Stimulated activated CD8-positive, alpha-beta memory T cell treated with anti-CD3 and anti-CD28 coated beads, Interleukin-15, amount 100 ng/mL, for 1 hour (primary cell): Measurements from ENCODE around the gene DIP2B.

ENCODE experiments used
- DNase-seq: peaks from one replicate; pipeline ENCODE4 v3.0.0-alpha.2; 2020; ENCODE audit warnings: low read depth

DIP2B gene

GRCh38 chr12:50639721-50640120 lies 134.9 kb downstream of the DIP2B start:
- no peak for DNase-seq

- DNase-seq = no peak
Observed at GRCh38 chr12:50640321-50640939, 135.6 kb downstream of the DIP2B start.

- no peak for DNase-seq
Observed at GRCh38 chr12:50641566-50641965, 136.8 kb downstream of the DIP2B start.

GRCh38 chr12:50642035-50642451 lies 137.3 kb downstream of the DIP2B start:
- no peak for DNase-seq

- no peak for DNase-seq
Observed at GRCh38 chr12:50642761-50643160, 138.0 kb downstream of the DIP2B start.

- DNase-seq = no peak
Observed at GRCh38 chr12:50647031-50647430, 142.2 kb downstream of the DIP2B start.

GRCh38 chr12:50647479-50647878 lies 142.7 kb downstream of the DIP2B start:
- DNase-seq = no peak

- DNase-seq = no peak
Observed at GRCh38 chr12:50650285-50650684, 145.5 kb downstream of the DIP2B start.

GRCh38 chr12:50655374-50655921 lies 150.7 kb downstream of the DIP2B start:
- no peak for DNase-seq

- no peak for DNase-seq
Observed at GRCh38 chr12:50659260-50659659, 154.5 kb downstream of the DIP2B start.

- no peak for DNase-seq
Observed at GRCh38 chr12:50659690-50660424, 155.1 kb downstream of the DIP2B start.

- DNase-seq = no peak
Observed at GRCh38 chr12:50660425-50660822, 155.6 kb downstream of the DIP2B start.

- DNase-seq = no peak
Observed at GRCh38 chr12:50661300-50662115, 156.7 kb downstream of the DIP2B start.

GRCh38 chr12:50662116-50662510 lies 157.3 kb downstream of the DIP2B start:
- no peak for DNase-seq

- DNase-seq = no peak
Observed at GRCh38 chr12:50665170-50665569, 160.4 kb downstream of the DIP2B start.

- no peak for DNase-seq
Observed at GRCh38 chr12:50665609-50666008, 160.8 kb downstream of the DIP2B start.

GRCh38 chr12:50666023-50666422 lies 161.2 kb downstream of the DIP2B start:
- DNase-seq = no peak

GRCh38 chr12:50672158-50672557 lies 167.4 kb downstream of the DIP2B start:
- DNase-seq = no peak

- no peak for DNase-seq
Observed at GRCh38 chr12:50676756-50677155, 172.0 kb downstream of the DIP2B start.

- no peak for DNase-seq
Observed at GRCh38 chr12:50677858-50678257, 173.1 kb downstream of the DIP2B start.

GRCh38 chr12:50678650-50679365 lies 174.0 kb downstream of the DIP2B start:
- DNase-seq = no peak

- no peak for DNase-seq
Observed at GRCh38 chr12:50679612-50680011, 174.8 kb downstream of the DIP2B start.
